Activated T-cell treated with anti-CD3 and anti-CD28 coated beads, Interleukin-2, amount 50 U/mL, for 24 hours (primary cell): ENCODE results near the gene BHLHE23.
A peak's percentile ranks its signal among the peaks of the same experiment; 100 is the strongest.

ENCODE experiments used
- DNase-seq: peaks from one replicate; pipeline ENCODE4 v3.0.0-alpha.2; 2020
- H3K27ac Mint-ChIP-seq: 2 replicates; pipeline ENCODE4 v1.8.0; 2020; ENCODE audit warnings: mild to moderate bottlenecking, mixed read lengths
- H3K27me3 Mint-ChIP-seq: 2 replicates; pipeline ENCODE4 v1.8.0; 2020; ENCODE audit warnings: mixed read lengths
- H3K36me3 Mint-ChIP-seq: 2 replicates; pipeline ENCODE4 v1.8.0; 2020; ENCODE audit warnings: low read depth, mixed read lengths
- H3K4me1 Mint-ChIP-seq: 2 replicates; pipeline ENCODE4 v1.8.0; 2020; ENCODE audit warnings: low read depth, mixed read lengths
- H3K4me3 Mint-ChIP-seq: 2 replicates; pipeline ENCODE4 v1.8.0; 2020; ENCODE audit warnings: mild to moderate bottlenecking, moderate library complexity, mixed read lengths
- H3K9me3 Mint-ChIP-seq: 2 replicates; pipeline ENCODE4 v1.8.0; 2020; ENCODE audit warnings: mixed read lengths

The BHLHE23 gene

DNA sequence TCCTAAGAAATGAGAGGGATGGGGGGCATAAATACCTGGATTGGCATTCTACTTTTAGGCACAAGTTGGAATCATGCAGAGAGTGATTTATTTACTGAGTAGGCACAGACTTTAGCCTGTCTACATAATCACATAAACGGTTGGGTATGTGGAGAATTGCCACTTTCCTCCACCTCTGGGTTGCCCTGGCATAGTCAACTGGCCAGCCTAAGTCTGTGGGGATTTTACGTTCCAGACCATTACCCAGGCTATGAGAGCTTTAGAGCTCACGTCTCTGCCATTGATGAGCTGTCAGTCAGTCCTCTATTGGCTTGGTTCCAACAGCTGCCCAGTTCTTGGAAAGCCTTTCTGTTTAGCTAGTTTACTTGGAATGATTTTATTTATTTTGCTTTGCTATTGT lies 5.0 kb upstream of the BHLHE23 start:
- Mint-ChIP-seq H3K4me3 (no peak overlapping the region), H3K27me3 (peaks cover 67% of the 10 kb centered on the region), H3K4me1 (peaks cover 28% of the 10 kb centered on the region), H3K27ac (no peak overlapping the region), H3K36me3 (no peaks in the 10 kb centered on the region), H3K9me3 (peaks cover 14% of the 10 kb centered on the region)
- no peak for DNase-seq

GRCh38 chr20:63009988-63010769 lies 3.4 kb upstream of the BHLHE23 start:
- peak; percentile 74 for DNase-seq
- Mint-ChIP-seq H3K27me3 (peaks cover 65% of the 10 kb centered on the region), H3K9me3 (peaks cover 14% of the 10 kb centered on the region), H3K4me3 (peak overlapping the region; percentile 71), H3K4me1 (peaks cover 30% of the 10 kb centered on the region), H3K36me3 (no peaks in the 10 kb centered on the region), H3K27ac (peak overlapping the region; percentile 77)

GRCh38 chr20:63009045-63009961 lies 2.5 kb upstream of the BHLHE23 start:
- H3K27ac Mint-ChIP-seq = no peak overlapping the region
- peaks cover 61% of the 10 kb centered on the region for H3K27me3 Mint-ChIP-seq
- no peaks in the 10 kb centered on the region for H3K36me3 Mint-ChIP-seq

DNA sequence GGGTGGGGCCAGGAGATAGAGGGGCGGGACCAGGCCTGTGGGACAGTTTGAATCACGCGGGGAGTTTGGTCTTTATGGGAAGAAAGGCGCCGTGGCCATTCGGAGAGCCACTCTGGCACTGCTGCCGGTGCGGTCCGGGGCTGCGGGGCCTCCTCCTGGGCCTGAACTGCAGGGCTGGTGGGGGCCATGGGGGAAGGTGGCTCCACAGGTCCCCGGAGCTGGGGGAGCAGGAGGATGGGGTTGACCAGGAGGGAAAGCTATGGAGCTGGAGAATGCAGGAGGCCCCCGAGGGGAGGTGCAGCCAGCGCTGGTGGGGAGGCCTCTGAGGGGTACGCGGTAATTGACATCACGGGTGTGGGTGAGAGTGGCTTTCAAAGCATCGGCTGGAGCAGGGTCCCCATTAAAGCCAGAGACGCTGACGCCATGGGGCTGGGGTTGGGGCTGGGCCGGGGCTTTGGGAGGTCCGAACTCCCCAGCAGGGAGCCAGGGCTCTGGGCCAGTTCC lies 1.8 kb upstream of the BHLHE23 start:
- no peak overlapping the region for H3K27ac Mint-ChIP-seq
- peaks cover 34% of the 10 kb centered on the region for H3K4me1 Mint-ChIP-seq
- peaks cover 62% of the 10 kb centered on the region for H3K27me3 Mint-ChIP-seq
- peaks cover 8% of the 10 kb centered on the region for H3K9me3 Mint-ChIP-seq
- no peak overlapping the region for H3K4me3 Mint-ChIP-seq
- no peak for DNase-seq
- H3K36me3 Mint-ChIP-seq = no peaks in the 10 kb centered on the region

More at GRCh38 chr20:63009045-63009961, 2.5 kb upstream of the BHLHE23 start:
- Mint-ChIP-seq H3K4me1 (peaks cover 34% of the 10 kb centered on the region), H3K4me3 (no peak overlapping the region), H3K9me3 (peaks cover 14% of the 10 kb centered on the region)
- peak; percentile 91 for DNase-seq

GRCh38 chr20:63007646-63008488 lies 1.1 kb upstream of the BHLHE23 start:
- H3K27ac Mint-ChIP-seq = no peak overlapping the region
- peaks cover 34% of the 10 kb centered on the region for H3K4me1 Mint-ChIP-seq
- no peaks in the 10 kb centered on the region for H3K36me3 Mint-ChIP-seq
- peak; percentile 46 for DNase-seq
- peaks cover 66% of the 10 kb centered on the region for H3K27me3 Mint-ChIP-seq
- peaks cover 2% of the 10 kb centered on the region for H3K9me3 Mint-ChIP-seq
- no peak overlapping the region for H3K4me3 Mint-ChIP-seq

- Mint-ChIP-seq H3K9me3 (no peaks in the 10 kb centered on the region), H3K36me3 (no peaks in the 10 kb centered on the region), H3K4me1 (peaks cover 34% of the 10 kb centered on the region), H3K27me3 (peaks cover 68% of the 10 kb centered on the region), H3K4me3 (no peak overlapping the region), H3K27ac (no peak overlapping the region)
- peak; percentile 37 for DNase-seq
Measured at GRCh38 chr20:63007360-63007645, 539 bp upstream of the BHLHE23 start.

- peaks cover 33% of the 10 kb centered on the region for H3K4me1 Mint-ChIP-seq
Measured at GRCh38 chr20:63005862-63006539, 763 bp downstream of the BHLHE23 start.

GRCh38 chr20:63005365-63005861 lies 1.4 kb downstream of the BHLHE23 start:
- Mint-ChIP-seq H3K36me3 (no peaks in the 10 kb centered on the region), H3K9me3 (no peaks in the 10 kb centered on the region), H3K27ac (no peak overlapping the region), H3K4me3 (no peak overlapping the region), H3K27me3 (peaks cover 79% of the 10 kb centered on the region), H3K4me1 (peaks cover 30% of the 10 kb centered on the region)
- DNase-seq = no peak

More at GRCh38 chr20:63005862-63006539, 763 bp downstream of the BHLHE23 start:
- Mint-ChIP-seq H3K27me3 (peaks cover 76% of the 10 kb centered on the region), H3K9me3 (no peaks in the 10 kb centered on the region), H3K27ac (no peak overlapping the region), H3K4me3 (no peak overlapping the region), H3K36me3 (no peaks in the 10 kb centered on the region)
- peak; percentile 44 for DNase-seq

- H3K9me3 Mint-ChIP-seq = no peaks in the 10 kb centered on the region
- peak; percentile 47 for DNase-seq
- H3K27ac Mint-ChIP-seq = no peak overlapping the region
- H3K4me3 Mint-ChIP-seq = no peak overlapping the region
- H3K27me3 Mint-ChIP-seq = peaks cover 79% of the 10 kb centered on the region
- H3K36me3 Mint-ChIP-seq = no peaks in the 10 kb centered on the region
- H3K4me1 Mint-ChIP-seq = peaks cover 24% of the 10 kb centered on the region
Measured at GRCh38 chr20:63004607-63005364, 2.0 kb downstream of the BHLHE23 start.

GRCh38 chr20:63003546-63003945 lies 3.2 kb downstream of the BHLHE23 start:
- DNase-seq = no peak
- Mint-ChIP-seq H3K27ac (no peak overlapping the region), H3K36me3 (no peaks in the 10 kb centered on the region), H3K9me3 (no peaks in the 10 kb centered on the region), H3K27me3 (peaks cover 82% of the 10 kb centered on the region), H3K4me3 (no peak overlapping the region), H3K4me1 (peaks cover 12% of the 10 kb centered on the region)

DNA sequence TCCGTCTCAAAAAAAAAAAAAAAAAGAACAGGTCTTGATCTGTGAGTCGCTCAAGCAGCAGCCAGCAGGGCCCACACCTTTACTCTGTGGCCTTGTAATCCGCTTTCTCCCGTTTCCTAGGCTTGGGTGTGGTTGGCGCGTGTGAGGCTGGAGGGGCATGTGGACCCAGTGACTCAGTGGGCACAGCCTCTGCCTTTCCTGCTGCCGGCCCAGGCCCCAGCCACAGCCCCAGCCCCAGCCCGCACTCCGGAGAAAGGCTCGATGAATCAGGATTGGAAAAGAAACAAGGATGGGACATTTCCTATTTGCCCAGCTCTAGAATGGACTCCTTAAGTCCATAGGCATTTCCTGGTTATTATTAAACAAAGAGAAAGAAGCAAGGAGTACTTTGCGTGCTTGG lies 4.3 kb downstream of the BHLHE23 start:
- no peak overlapping the region for H3K27ac Mint-ChIP-seq
- no peaks in the 10 kb centered on the region for H3K36me3 Mint-ChIP-seq
- DNase-seq = no peak
- H3K9me3 Mint-ChIP-seq = no peaks in the 10 kb centered on the region
- H3K4me1 Mint-ChIP-seq = peaks cover 5% of the 10 kb centered on the region
- no peak overlapping the region for H3K4me3 Mint-ChIP-seq
- H3K27me3 Mint-ChIP-seq = peaks cover 81% of the 10 kb centered on the region

DNA sequence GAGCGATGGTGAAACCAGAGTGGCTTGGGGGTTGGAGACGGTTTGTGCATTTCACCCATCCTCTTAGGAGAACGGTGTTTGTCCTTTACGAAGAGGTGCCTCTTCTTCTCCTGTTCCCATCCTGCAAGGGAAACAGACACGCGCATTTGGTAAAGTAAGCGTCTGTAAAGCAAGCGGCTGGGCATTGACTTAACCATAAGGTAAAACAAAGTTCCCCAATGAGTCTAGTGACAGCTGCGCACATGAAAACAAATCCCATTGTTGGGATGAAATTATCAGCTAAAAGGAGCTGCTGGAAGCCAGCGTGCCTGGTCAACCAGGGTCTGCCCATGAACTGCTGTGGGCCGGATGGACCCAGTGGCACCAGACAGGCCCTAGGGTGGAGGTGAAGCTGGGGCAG lies 5.8 kb downstream of the BHLHE23 start:
- Mint-ChIP-seq H3K27ac (no peak overlapping the region), H3K9me3 (no peaks in the 10 kb centered on the region), H3K36me3 (no peaks in the 10 kb centered on the region), H3K27me3 (peaks cover 79% of the 10 kb centered on the region), H3K4me3 (no peak overlapping the region), H3K4me1 (peaks cover 5% of the 10 kb centered on the region)
- no peak for DNase-seq

DNA sequence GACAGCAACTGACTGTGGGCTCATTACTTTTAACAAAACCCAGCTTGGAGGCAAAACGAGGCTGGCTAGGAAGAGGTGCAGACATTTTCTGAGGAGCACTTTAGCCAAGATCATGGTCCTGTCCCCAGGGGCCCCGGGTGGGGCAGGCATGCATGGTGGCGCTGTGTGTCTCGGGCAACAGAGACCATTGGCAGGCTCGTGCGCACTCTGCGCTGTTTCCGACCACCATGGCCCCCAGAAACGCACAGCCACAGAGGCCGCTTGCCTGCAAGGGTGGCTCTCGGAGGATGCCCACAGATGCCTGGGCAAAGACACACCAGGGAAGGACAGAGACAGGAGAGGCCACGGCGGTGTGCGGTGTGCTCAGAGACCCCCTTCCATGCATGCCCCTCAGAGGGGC lies 6.7 kb downstream of the BHLHE23 start:
- H3K9me3 Mint-ChIP-seq = no peaks in the 10 kb centered on the region
- H3K27me3 Mint-ChIP-seq = peaks cover 78% of the 10 kb centered on the region
- no peak for DNase-seq
- H3K4me3 Mint-ChIP-seq = no peak overlapping the region
- peaks cover 4% of the 10 kb centered on the region for H3K4me1 Mint-ChIP-seq
- no peaks in the 10 kb centered on the region for H3K36me3 Mint-ChIP-seq
- H3K27ac Mint-ChIP-seq = no peak overlapping the region
